Left forelimb (tissue), 1 donor: ENCODE measurements around the gene SSRP1.
"Not testable (repeated sequence)": the region's sequence is repeated elsewhere in the genome, so short reads cannot be mapped to it uniquely, and the experiment has no call there.

Experiments used
- DNase-seq: peaks from one replicate; pipeline ENCODE4 v3.0.0-alpha.2; 2018; ENCODE audit warnings: low spot score

The SSRP1 gene

GRCh38 chr11:57336856-57337255 lies 1.2 kb upstream of the SSRP1 start:
- not testable (repeated sequence) for DNase-seq

- no peak for DNase-seq
Measured at GRCh38 chr11:57336111-57336666, 497 bp upstream of the SSRP1 start.

GRCh38 chr11:57335023-57335342 lies 709 bp downstream of the SSRP1 start:
- no peak for DNase-seq

GRCh38 chr11:57332694-57333440 lies 2.8 kb downstream of the SSRP1 start:
- DNase-seq: no peak

DNA sequence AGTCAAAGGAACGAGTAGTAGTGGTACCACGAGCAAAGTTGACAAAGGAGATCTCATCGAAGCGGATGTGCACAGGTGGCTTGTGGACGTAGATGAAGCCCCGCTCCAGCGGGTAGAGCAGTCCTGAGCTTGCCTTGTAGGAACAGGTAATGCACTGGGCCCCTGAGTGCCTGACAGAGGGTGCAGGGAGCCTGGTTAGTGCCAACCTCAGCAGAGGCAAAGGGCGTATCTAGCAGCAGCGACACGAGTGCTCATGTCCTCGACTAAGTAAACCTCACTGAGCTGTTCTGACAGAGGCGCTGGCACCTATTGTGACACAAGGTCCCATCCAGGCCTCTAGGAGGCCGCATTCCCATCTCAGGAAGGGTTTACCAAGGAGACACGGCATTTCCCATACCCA lies 4.0 kb downstream of the SSRP1 start:
- DNase-seq: no peak

GRCh38 chr11:57330029-57330428 lies 5.7 kb downstream of the SSRP1 start:
- DNase-seq: no peak

- no peak for DNase-seq
Measured at GRCh38 chr11:57327721-57328120, 8.0 kb downstream of the SSRP1 start.

- DNase-seq: no peak
Measured at GRCh38 chr11:57325735-57326048, 10.0 kb downstream of the SSRP1 start.

DNA sequence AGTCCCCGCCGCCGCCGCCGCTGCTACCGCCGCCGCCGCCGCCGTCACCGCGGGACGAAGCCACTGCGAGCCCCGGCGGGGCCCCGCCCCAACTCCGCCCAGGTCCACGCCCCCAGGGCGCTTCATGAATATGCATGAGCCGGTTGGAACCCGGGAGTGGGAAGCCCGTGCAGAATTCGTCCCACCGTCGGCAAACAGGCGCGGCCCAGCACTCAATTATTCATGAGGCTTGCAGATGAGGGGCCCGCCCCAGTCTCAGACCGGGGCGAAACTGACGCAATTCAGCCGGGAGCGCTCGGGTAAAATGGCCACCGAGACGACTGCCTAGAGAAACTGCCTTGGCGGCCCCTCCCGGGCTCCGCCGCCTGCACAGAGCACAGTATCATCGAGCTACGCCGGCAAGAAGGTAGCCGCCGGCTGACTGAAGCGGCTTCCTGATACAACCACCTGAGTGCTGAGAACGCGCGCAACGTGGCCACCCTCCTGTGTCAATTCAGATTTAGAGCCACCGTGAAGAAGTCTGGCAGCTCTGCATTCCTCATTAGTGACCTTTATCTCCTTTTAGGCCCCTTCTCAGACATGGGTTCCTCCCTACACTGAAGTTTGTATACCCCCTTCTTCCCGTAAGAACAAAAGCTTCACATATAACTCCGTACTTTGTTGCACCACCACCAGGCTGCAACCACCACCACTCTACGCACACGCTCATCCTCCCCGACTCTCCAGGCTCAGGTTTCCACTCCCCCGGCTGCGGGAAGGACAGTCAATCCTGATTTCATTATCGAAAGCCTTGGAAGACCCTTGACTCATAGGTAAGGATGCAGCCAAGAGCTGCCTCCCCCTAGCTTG lies 10.6 kb downstream of the SSRP1 start, which contains the start of gene TNKS1BP1:
Gene TNKS1BP1 (minus strand): TSS at position 67 of the 849 bp plus-strand sequence. CDS start 3,067 bp downstream, outside the sequence.
- DNase-seq: peak; percentile 96

DNA sequence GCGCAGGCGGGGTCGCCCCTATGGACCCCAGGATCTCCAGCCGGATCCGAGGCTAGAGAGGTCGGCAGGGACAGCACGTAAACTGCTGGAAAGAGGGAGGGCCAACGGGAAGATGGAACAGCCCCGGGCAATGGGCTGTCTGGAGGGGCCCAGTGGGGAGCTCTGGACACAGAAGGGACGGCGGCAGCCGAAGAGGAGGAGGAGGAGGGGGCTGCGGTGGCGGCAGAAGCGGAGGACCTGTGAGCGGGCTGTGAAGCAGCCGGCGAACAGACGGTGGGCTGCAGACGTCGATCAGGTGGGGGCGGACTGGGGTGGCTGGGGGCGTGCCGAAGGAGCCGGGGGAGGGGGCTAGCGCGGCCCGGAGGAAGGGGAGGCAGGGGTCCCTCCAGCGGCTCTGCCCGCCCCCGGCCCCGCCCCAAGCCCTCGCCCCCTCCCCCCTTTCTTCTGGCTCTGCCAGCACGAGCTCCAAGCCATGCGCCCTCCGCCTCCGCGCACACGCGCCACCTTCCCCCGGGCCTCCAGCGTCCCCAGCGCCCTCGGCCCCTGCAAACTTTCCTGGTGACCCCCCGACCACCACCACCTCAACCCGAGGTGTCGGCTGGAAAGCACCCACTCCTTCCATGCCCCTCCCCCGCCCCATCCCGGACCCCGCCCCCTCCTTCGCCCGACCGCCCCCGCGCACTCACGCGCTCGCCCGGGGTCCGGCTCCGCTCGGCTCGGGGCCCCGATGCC lies 11.4 kb downstream of the SSRP1 start:
- DNase-seq: peak; percentile 86

DNA sequence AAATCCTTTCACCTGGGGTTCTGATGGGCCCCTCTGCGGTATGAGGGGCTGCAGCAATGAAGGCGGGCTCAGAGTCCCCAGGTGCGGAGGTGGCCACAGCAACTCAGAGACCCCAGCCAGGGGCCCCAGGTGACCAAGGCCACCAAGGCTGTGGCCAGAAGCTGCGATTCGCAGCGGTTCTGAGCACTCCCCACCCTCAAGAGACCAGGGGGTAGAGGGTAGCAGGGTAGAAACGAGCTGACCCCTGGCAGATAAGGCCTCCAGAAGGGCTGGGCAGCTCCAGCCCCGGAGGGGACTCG lies 11.9 kb downstream of the SSRP1 start:
- no peak for DNase-seq

DNA sequence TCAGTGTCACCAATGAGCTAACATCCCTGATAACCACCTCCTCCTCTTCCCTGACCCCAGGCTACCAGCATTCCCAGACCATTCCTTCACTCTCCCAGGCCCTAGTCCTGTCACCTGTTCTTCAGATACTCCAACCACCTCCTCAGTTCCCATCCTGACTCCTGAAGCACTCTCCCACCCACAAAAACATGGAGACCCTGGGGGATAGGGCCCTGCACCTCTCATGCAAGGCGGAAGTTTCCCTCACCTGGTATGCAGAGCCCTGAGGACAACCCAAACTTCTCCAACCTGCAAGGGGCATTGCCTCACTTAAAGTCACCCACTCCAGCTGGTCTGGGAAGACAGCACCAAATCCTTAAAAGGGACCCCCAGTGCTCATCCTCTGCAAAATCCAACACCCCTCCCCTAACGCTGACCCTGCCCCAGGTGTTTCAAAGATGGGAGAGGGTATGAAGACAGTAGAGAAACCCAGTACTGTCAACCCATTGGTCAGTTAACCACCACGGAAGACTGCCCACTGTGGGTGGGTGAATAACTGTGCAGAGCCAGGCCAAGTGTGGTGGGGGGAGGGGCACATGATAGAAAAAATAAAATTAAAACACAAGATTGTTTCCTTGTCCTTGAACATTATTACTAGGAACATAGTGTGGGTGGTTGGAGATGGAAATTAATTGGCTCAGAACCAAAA lies 12.4 kb downstream of the SSRP1 start:
- no peak for DNase-seq

DNA sequence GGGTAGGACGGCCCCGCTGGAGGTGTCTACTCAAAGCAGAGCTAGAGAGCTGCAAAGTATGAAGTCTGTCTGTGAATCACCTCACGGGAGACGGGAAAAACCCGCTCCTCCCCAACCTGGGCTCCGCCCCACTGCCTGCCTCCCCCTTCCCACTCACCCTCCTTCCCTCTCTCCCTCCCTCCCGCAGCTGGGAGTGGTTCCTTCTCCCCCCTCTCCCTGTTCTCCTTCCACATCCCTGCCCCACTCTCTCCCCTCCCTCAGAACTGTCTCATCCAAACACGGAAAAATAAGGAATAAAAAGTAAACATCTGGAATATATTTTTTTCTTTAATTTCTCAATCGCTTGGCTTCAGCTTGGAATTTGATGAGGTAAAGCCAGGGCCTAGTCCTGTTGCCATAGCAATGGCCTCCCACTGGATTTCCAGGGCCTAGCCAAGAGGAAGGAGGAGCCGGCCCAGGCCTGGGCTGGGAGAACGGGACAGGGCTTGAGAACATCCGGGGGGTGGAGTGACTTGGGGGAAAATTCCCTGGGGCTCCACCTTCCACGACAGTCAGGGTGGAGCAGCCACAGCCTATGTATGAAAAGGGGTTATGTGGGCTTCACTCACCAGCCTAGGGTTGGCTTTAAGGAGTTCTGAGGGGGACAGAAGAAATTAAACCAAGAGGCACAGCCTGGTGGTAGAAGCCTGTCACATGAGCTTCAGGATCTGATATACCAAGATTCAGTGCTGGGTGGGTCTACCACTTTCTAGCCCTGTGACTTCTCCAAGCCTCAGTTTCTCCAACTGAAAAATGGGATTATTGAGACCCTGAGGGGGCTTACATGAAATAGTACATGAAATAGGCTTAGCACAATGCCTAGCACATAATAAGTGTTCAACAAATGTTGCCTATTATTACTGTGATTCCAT lies 13.2 kb downstream of the SSRP1 start:
- DNase-seq: peak; percentile 87

- DNase-seq: no peak
Measured at GRCh38 chr11:57321388-57322255, 14.1 kb downstream of the SSRP1 start.

GRCh38 chr11:57320719-57321387 lies 14.8 kb downstream of the SSRP1 start:
- no peak for DNase-seq

- DNase-seq: no peak
Measured at GRCh38 chr11:57320067-57320718, 15.5 kb downstream of the SSRP1 start.

GRCh38 chr11:57318178-57318577 lies 17.5 kb downstream of the SSRP1 start:
- DNase-seq: no peak

GRCh38 chr11:57316017-57316416 lies 19.7 kb downstream of the SSRP1 start:
- DNase-seq: no peak

DNA sequence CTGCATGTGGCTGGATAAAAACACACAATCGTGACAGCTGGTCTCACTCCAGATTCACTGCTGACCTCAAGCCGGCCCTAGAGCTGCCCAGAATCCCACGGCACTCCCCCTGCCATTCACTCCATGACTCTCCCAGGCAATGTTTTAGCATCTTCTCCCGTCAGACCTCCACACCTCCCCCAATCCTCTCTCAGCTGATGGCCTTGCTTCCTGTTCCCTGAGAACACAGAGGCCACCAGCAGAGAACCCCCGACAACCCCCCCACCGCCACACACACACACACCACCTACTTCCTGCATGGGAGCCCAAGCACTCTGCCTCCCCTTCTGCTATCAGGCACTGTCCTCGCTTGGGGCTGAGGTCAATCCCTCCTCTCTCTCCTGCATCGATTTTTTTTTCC lies 20.2 kb downstream of the SSRP1 start:
- no peak for DNase-seq
